Measurements from ENCODE around the gene AK6.
A peak's percentile ranks its signal among the peaks of the same experiment; 100 is the strongest.

GRCh38 chr5:69364414-69364813 is 4.9 kb downstream of the AK6 start:
- peak; percentile 28 for TF ChIP-seq CTCF (IDR thresholded peaks at IDR 0.05; ENCODE audit: low read depth, low read length, missing input control)
- no peak for TF ChIP-seq TAF1 (conservative IDR thresholded peaks at IDR 0.05)
- no peak for TF ChIP-seq RXRA (IDR thresholded peaks at IDR 0.05)
- no peak for TF ChIP-seq YY1 (IDR thresholded peaks at IDR 0.05)
- no peak for TF ChIP-seq GABPA (IDR thresholded peaks at IDR 0.05 in 1 of 2, conservative IDR thresholded peaks at IDR 0.05 in 1 of 2)
- no peak for TF ChIP-seq MAX (IDR thresholded peaks at IDR 0.05)
- no peak for TF ChIP-seq HNF4G (IDR thresholded peaks at IDR 0.05)
- TF ChIP-seq RAD21 (IDR thresholded peaks at IDR 0.05) = no peak
- TF ChIP-seq REST (IDR thresholded peaks at IDR 0.05) = no peak
- TF ChIP-seq JUND (IDR thresholded peaks at IDR 0.05) = no peak
